SK-N-MC (cell line): ENCODE data around the gene MIOS.

ENCODE experiments used
- DNase-seq: peaks from one replicate; pipeline ENCODE4 v3.0.0-alpha.2; 2011; ENCODE audit warnings: low read depth, low spot score
- H3K27ac ChIP-seq: fragments of 200-600 bp; sonication (generic); 2 replicates; pipeline ENCODE4 v1.5.1; 2016; ENCODE audit warnings: mixed run types
- H3K36me3 ChIP-seq: fragments of 200-600 bp; sonication (generic); 2 replicates; pipeline ENCODE4 v1.6.1; 2017; ENCODE audit warnings: antibody characterized with exemption, low read length, mixed read lengths; ENCODE audit not compliant: insufficient read depth
- H3K4me3 ChIP-seq: fragments of 200-600 bp; sonication (generic); 2 replicates; pipeline ENCODE4 v1.5.1; 2016
- H3K9ac ChIP-seq: fragments of 200-600 bp; sonication (generic); 2 replicates; pipeline ENCODE4 v1.8.0; 2017; ENCODE audit warnings: mixed run types, mixed read lengths; ENCODE audit not compliant: insufficient read length
- H3K9me3 ChIP-seq: fragments of 200-600 bp; sonication (generic); 2 replicates; pipeline ENCODE4 v1.6.1; 2017; ENCODE audit warnings: low read depth, mild to moderate bottlenecking, antibody characterized with exemption, low read length, moderate library complexity, mixed read lengths
- EZH2 ChIP-seq: fragments of 200-600 bp; sonication (generic); IDR thresholded peaks from one replicate; pipeline ENCODE4 v1.6.1; 2017; ENCODE audit warnings: antibody characterized with exemption
- FOXP2 ChIP-seq: optimal IDR thresholded peaks from 2 replicates; pipeline ENCODE3; 2011; ENCODE audit warnings: mild to moderate bottlenecking, moderate library complexity; ENCODE audit not compliant: insufficient read depth; ENCODE audit errors: extremely low read length, control extremely low read depth
- POLR2AphosphoS5 ChIP-seq: IDR thresholded peaks from 2 replicates; pipeline ENCODE4 v1.6.1; 2012; ENCODE audit warnings: mild to moderate bottlenecking, low read depth, low read length, borderline replicate concordance

MIOS gene

GRCh38 chr7:7566651-7567611 is at the start of gene MIOS:
Gene MIOS (plus strand): TSS chr7:7566884. CDS start chr7:7572476, 5,592 bp downstream.
- no peak within 1 kb of the TSS for H3K27ac ChIP-seq

GRCh38 chr7:7517754-7518153 is 48.9 kb upstream of the MIOS start:
- DNase-seq, result no peak
- no peak overlapping the region for H3K27ac ChIP-seq
- TF ChIP-seq EZH2, result no peak
- TF ChIP-seq FOXP2, result no peak
- no peak for TF ChIP-seq POLR2AphosphoS5
- no peak overlapping the region for H3K4me3 ChIP-seq
- no peaks in the 10 kb centered on the region for H3K9me3 ChIP-seq
- H3K36me3 ChIP-seq, result no peaks in the 10 kb centered on the region
- H3K9ac ChIP-seq, result no peak overlapping the region

More at GRCh38 chr7:7566651-7567611, at the start of gene MIOS:
- DNase-seq, result no peak
- Histone ChIP-seq H3K36me3 (no peaks in the 10 kb centered on the region), H3K9me3 (no peaks in the 10 kb centered on the region), H3K9ac (peak within 1 kb of the TSS; percentile 84), H3K4me3 (peak within 1 kb of the TSS; percentile 84)
- TF ChIP-seq FOXP2, result no peak
- TF ChIP-seq POLR2AphosphoS5, result peak; percentile 68

GRCh38 chr7:7519056-7519455 is 47.6 kb upstream of the MIOS start:
- no peak for DNase-seq
- Histone ChIP-seq H3K9ac (no peak overlapping the region), H3K9me3 (no peaks in the 10 kb centered on the region), H3K36me3 (no peaks in the 10 kb centered on the region), H3K27ac (no peak overlapping the region), H3K4me3 (no peak overlapping the region)
- TF ChIP-seq EZH2, result no peak
- TF ChIP-seq POLR2AphosphoS5, result no peak
- no peak for TF ChIP-seq FOXP2

GRCh38 chr7:7519528-7519927 is 47.2 kb upstream of the MIOS start:
- Histone ChIP-seq H3K36me3 (no peaks in the 10 kb centered on the region), H3K9me3 (no peaks in the 10 kb centered on the region), H3K9ac (no peak overlapping the region), H3K27ac (no peak overlapping the region), H3K4me3 (no peak overlapping the region)
- no peak for TF ChIP-seq EZH2
- DNase-seq, result no peak

GRCh38 chr7:7521259-7521658 is 45.4 kb upstream of the MIOS start:
- DNase-seq, result no peak
- Histone ChIP-seq H3K36me3 (no peaks in the 10 kb centered on the region), H3K9me3 (no peaks in the 10 kb centered on the region), H3K4me3 (no peak overlapping the region), H3K27ac (no peak overlapping the region), H3K9ac (no peak overlapping the region)
- no peak for TF ChIP-seq POLR2AphosphoS5
- TF ChIP-seq FOXP2, result no peak

GRCh38 chr7:7522421-7522820 is 44.3 kb upstream of the MIOS start:
- H3K36me3 ChIP-seq, result no peaks in the 10 kb centered on the region
- H3K9me3 ChIP-seq, result no peaks in the 10 kb centered on the region
- no peak overlapping the region for H3K9ac ChIP-seq
- H3K27ac ChIP-seq, result no peak overlapping the region
- H3K4me3 ChIP-seq, result no peak overlapping the region
- TF ChIP-seq FOXP2 (no peak), EZH2 (no peak), POLR2AphosphoS5 (no peak)
- DNase-seq, result no peak

DNA sequence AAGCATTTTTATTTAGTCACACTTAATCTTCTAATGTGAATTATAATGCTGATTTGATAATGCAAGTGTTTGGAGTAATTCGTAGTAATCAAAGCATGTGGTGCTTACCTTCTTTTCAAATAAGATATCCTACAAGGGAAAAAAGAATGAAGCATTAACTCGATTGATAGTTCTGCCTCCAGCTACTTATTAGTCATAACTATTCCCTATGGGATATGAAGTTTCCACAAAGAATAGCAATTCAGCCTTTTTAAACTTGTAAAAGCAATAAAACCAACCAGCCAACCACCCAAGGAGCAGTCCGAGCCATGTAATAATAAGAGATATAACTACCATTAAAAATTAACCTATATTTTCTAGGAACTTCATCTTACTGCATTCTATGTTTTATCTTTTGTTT is 42.6 kb upstream of the MIOS start:
- TF ChIP-seq EZH2 (no peak), POLR2AphosphoS5 (no peak), FOXP2 (no peak)
- no peak overlapping the region for H3K4me3 ChIP-seq
- H3K27ac ChIP-seq, result no peak overlapping the region
- no peaks in the 10 kb centered on the region for H3K36me3 ChIP-seq
- H3K9me3 ChIP-seq, result no peaks in the 10 kb centered on the region
- no peak for DNase-seq
- H3K9ac ChIP-seq, result no peak overlapping the region

DNA sequence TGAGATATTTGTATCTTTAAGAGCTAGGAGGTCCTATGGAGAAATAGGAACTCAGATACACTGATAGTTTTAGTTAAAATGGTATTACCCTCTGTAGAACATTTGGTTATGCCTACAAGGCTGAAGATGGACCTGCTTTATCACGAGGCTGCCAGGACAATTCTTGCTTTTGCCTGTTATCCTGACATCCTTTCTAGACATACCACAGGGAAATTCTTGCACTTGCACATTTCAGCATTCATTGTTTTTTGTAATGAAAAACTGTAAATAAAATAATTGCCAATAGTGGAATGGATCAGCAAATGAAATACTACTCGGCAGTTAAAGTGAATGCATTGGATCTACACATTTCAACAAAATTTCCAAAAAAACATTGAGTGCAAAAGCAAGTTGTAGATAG is 40.7 kb upstream of the MIOS start:
- TF ChIP-seq FOXP2, result no peak
- TF ChIP-seq EZH2, result no peak
- no peak for TF ChIP-seq POLR2AphosphoS5
- Histone ChIP-seq H3K9me3 (no peaks in the 10 kb centered on the region), H3K27ac (no peak overlapping the region), H3K36me3 (no peaks in the 10 kb centered on the region), H3K9ac (no peak overlapping the region), H3K4me3 (no peak overlapping the region)
- DNase-seq, result no peak

- DNase-seq, result no peak
- no peak overlapping the region for H3K4me3 ChIP-seq
- no peaks in the 10 kb centered on the region for H3K9me3 ChIP-seq
- no peak overlapping the region for H3K9ac ChIP-seq
- TF ChIP-seq POLR2AphosphoS5 (no peak), EZH2 (no peak), FOXP2 (no peak)
- H3K36me3 ChIP-seq, result no peaks in the 10 kb centered on the region
- no peak overlapping the region for H3K27ac ChIP-seq
These were observed 39.6 kb upstream of the MIOS start for GRCh38 chr7:7527047-7527446.
